Keratinocyte (primary cell): ENCODE results near the gene ELF1.

Experiments used
- CTCF ChIP-seq, 3 experiments: IDR thresholded peaks in 1 of 3; conservative IDR thresholded peaks in 1 of 3; optimal IDR thresholded peaks in 1 of 3; 2 replicates in 2 of 3; 3 replicates in 1 of 3; pipeline versions ENCODE3 to v1.5.1; 2011; ENCODE audit warnings: low read length in 3 of 3, mild to moderate bottlenecking in 3 of 3, moderate library complexity in 2 of 3, control low read depth in 1 of 3, inconsistent platforms in 1 of 3; ENCODE audit not compliant: insufficient read depth in 2 of 3; ENCODE audit errors: extremely low read depth in 1 of 3
- EZH2 ChIP-seq: IDR thresholded peaks from one replicate; pipeline ENCODE4 v1.6.1; 2012; ENCODE audit warnings: inconsistent platforms, mild to moderate bottlenecking, low read length, moderate library complexity

DNA sequence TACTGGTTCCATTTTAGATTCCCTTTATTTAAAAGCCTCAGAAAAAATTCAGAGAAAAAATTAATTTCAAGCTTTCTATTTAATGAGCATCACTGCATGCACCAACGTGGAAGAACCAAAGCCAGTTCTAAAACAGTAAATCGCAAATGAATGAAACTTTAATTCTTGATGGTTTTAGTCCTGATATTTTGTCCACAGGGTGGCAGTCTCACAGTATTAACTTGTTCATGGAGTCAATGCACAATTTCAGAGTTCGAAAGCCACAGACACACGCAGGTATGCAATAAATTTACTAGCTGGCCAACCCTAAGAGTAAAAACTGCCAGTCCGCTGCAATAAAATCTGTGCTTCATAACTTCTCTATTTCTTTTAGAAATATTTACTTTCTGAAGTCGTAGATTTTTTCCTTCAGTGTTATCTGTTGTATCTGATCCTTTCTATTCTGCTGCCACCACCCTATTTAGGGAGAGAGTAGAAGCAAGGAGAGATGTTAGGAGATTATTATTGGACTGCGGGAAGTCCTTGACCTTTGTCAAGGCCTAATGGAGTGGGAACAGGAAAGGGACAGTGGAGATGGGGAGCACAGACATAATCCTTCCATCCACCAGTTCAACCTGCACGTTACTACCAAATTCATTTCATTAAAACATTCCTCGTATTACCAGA lies 35.2 kb upstream of the ELF1 start:
- TF ChIP-seq CTCF (optimal IDR thresholded peaks at IDR 0.05 in 1 of 3, IDR thresholded peaks at IDR 0.05 in 1 of 3, conservative IDR thresholded peaks at IDR 0.05 in 1 of 3; ENCODE audit: extremely low read depth in 1 of 3, insufficient read depth in 2 of 3, low read length in 3 of 3), result peak; percentile 29 to 48 (median 37)
- no peak for TF ChIP-seq EZH2
